Activated T-cell treated with anti-CD3 and anti-CD28 coated beads, Interleukin-2, amount 50 U/mL, for 72 hours (primary cell): ENCODE results near the gene OPTN. TPM values are rescaled to one million over a fixed set of nuclear protein-coding genes. Genes with fewer than 3 reads are reported as not detected.

Experiments used
- ATAC-seq, 2 donors: fragments of 150-1000 bp; cut with Tn5 transposase; replicated peaks in 1 of 2; 2 replicates each; pipeline ENCODE4 v1.10.0; 2021; ENCODE audit warnings: moderate library complexity in 2 of 2, mild to moderate bottlenecking in 1 of 2
- DNase-seq, 2 donors: peaks; one replicate each; pipeline ENCODE4 v3.0.0; 2021 to 2022; ENCODE audit warnings: mixed read lengths in 1 of 2
- H3K27ac Mint-ChIP-seq: one replicate; pipeline ENCODE4 v1.8.0; 2022; ENCODE audit warnings: mild to moderate bottlenecking, moderate library complexity, mixed read lengths
- H3K27me3 Mint-ChIP-seq: one replicate; pipeline ENCODE4 v1.8.0; 2022; ENCODE audit warnings: low read depth, mixed read lengths
- H3K36me3 Mint-ChIP-seq, 2 donors: one replicate each; pipeline ENCODE4 v1.8.0; 2022; ENCODE audit warnings: mixed read lengths in 2 of 2, mild to moderate bottlenecking in 1 of 2; ENCODE audit not compliant: insufficient read depth in 2 of 2
- H3K4me1 Mint-ChIP-seq: one replicate; pipeline ENCODE4 v1.8.0; 2022; ENCODE audit warnings: low read depth, mixed read lengths
- H3K4me3 Mint-ChIP-seq, 2 donors: one replicate each; pipeline ENCODE4 v1.8.0; 2022; ENCODE audit warnings: mild to moderate bottlenecking in 2 of 2, mixed read lengths in 2 of 2, moderate library complexity in 2 of 2
- H3K9me3 Mint-ChIP-seq, 2 donors: one replicate each; pipeline ENCODE4 v1.8.0; 2022; ENCODE audit warnings: mixed read lengths in 2 of 2
- total RNA-seq, 2 donors: library from RNA; stranded (reverse); gene quantifications; one replicate each; pipeline ENCODE4 v1.2.3, GENCODE V29; 2022

The OPTN gene
- total RNA-seq, 2 donors from 2014 or later: 69.8 to 121 TPM

GRCh38 chr10:13115832-13116803 is 16.2 kb downstream of the OPTN start:
- Mint-ChIP-seq H3K9me3 (no peaks in the 10 kb centered on the region), H3K4me1 (peaks cover 29% of the 10 kb centered on the region), H3K27me3 (no peaks in the 10 kb centered on the region), H3K4me3 (peak overlapping the region; percentile 52 to 66), H3K27ac (peak overlapping the region; percentile 52), H3K36me3 (peaks cover 12 to 20% of the 10 kb centered on the region in 2 donors)
- DNase-seq: no peak
- peak; percentile 62 to 63 for ATAC-seq

- peak overlapping the region; percentile 64 for H3K27ac Mint-ChIP-seq
- DNase-seq: no peak
- H3K36me3 Mint-ChIP-seq: peaks cover 14 to 29% of the 10 kb centered on the region in 2 donors
- no peaks in the 10 kb centered on the region for H3K27me3 Mint-ChIP-seq
- peak overlapping the region in 1 of 2 donors; percentile 67 for H3K4me3 Mint-ChIP-seq
- peak; percentile 22 to 61 for ATAC-seq
- H3K4me1 Mint-ChIP-seq: peaks cover 29% of the 10 kb centered on the region
- H3K9me3 Mint-ChIP-seq: no peaks in the 10 kb centered on the region
Measured at GRCh38 chr10:13117841-13118783, 18.1 kb downstream of the OPTN start.

GRCh38 chr10:13118784-13119410 is 18.9 kb downstream of the OPTN start:
- peaks cover 14 to 27% of the 10 kb centered on the region in 2 donors for H3K36me3 Mint-ChIP-seq
- H3K27me3 Mint-ChIP-seq: no peaks in the 10 kb centered on the region
- no peak overlapping the region for H3K4me3 Mint-ChIP-seq
- peaks cover 29% of the 10 kb centered on the region for H3K4me1 Mint-ChIP-seq
- no peak overlapping the region for H3K27ac Mint-ChIP-seq
- H3K9me3 Mint-ChIP-seq: no peaks in the 10 kb centered on the region
- no peak for ATAC-seq
- no peak for DNase-seq

GRCh38 chr10:13120786-13121499 is 21.0 kb downstream of the OPTN start:
- ATAC-seq (no peak), DNase-seq (no peak)
- Mint-ChIP-seq H3K36me3 (peaks cover 17 to 28% of the 10 kb centered on the region in 2 donors), H3K4me3 (no peak overlapping the region), H3K27me3 (no peaks in the 10 kb centered on the region), H3K4me1 (peaks cover 24% of the 10 kb centered on the region), H3K27ac (peak overlapping the region; percentile 54), H3K9me3 (no peaks in the 10 kb centered on the region)

GRCh38 chr10:13121500-13121854 is 21.5 kb downstream of the OPTN start:
- Mint-ChIP-seq H3K4me1 (peaks cover 18% of the 10 kb centered on the region), H3K27me3 (no peaks in the 10 kb centered on the region), H3K4me3 (no peak overlapping the region), H3K9me3 (no peaks in the 10 kb centered on the region), H3K36me3 (peaks cover 15 to 27% of the 10 kb centered on the region in 2 donors), H3K27ac (no peak overlapping the region)
- DNase-seq (no peak), ATAC-seq (no peak)

- Mint-ChIP-seq H3K27ac (no peak overlapping the region), H3K36me3 (peaks cover 14 to 24% of the 10 kb centered on the region in 2 donors), H3K27me3 (no peaks in the 10 kb centered on the region), H3K4me1 (no peaks in the 10 kb centered on the region), H3K4me3 (no peak overlapping the region), H3K9me3 (no peaks in the 10 kb centered on the region)
- no peak for DNase-seq
- no peak for ATAC-seq
Measured at GRCh38 chr10:13136651-13137050, 36.7 kb downstream of the OPTN start.

- Mint-ChIP-seq H3K4me1 (no peaks in the 10 kb centered on the region), H3K4me3 (no peak overlapping the region), H3K27ac (no peak overlapping the region), H3K27me3 (no peaks in the 10 kb centered on the region), H3K9me3 (peaks cover 0 to 1% of the 10 kb centered on the region in 2 donors), H3K36me3 (peaks cover 11 to 15% of the 10 kb centered on the region in 2 donors)
- no peak for DNase-seq
- ATAC-seq: no peak
Measured at GRCh38 chr10:13139150-13139549, 39.2 kb downstream of the OPTN start.

GRCh38 chr10:13139676-13140075 is 39.7 kb downstream of the OPTN start:
- H3K4me1 Mint-ChIP-seq: no peaks in the 10 kb centered on the region
- H3K4me3 Mint-ChIP-seq: no peak overlapping the region
- DNase-seq (no peak), ATAC-seq (no peak)
- peaks cover 3 to 7% of the 10 kb centered on the region in 2 donors for H3K9me3 Mint-ChIP-seq
- peaks cover 15 to 16% of the 10 kb centered on the region in 2 donors for H3K36me3 Mint-ChIP-seq
- no peak overlapping the region for H3K27ac Mint-ChIP-seq
- H3K27me3 Mint-ChIP-seq: no peaks in the 10 kb centered on the region

GRCh38 chr10:13140627-13141190 is 40.7 kb downstream of the OPTN start:
- ATAC-seq: no peak
- H3K27ac Mint-ChIP-seq: no peak overlapping the region
- no peaks in the 10 kb centered on the region for H3K27me3 Mint-ChIP-seq
- no peak for DNase-seq
- peaks cover 14 to 15% of the 10 kb centered on the region in 2 donors for H3K36me3 Mint-ChIP-seq
- H3K4me1 Mint-ChIP-seq: no peaks in the 10 kb centered on the region
- H3K4me3 Mint-ChIP-seq: no peak overlapping the region
- H3K9me3 Mint-ChIP-seq: peaks cover 7 to 14% of the 10 kb centered on the region in 2 donors

GRCh38 chr10:13143766-13144165 is 43.8 kb downstream of the OPTN start:
- H3K4me3 Mint-ChIP-seq: no peak overlapping the region
- peaks cover 9 to 19% of the 10 kb centered on the region in 2 donors for H3K9me3 Mint-ChIP-seq
- H3K4me1 Mint-ChIP-seq: no peaks in the 10 kb centered on the region
- ATAC-seq: no peak
- DNase-seq: no peak
- no peaks in the 10 kb centered on the region for H3K27me3 Mint-ChIP-seq
- H3K36me3 Mint-ChIP-seq: peaks cover 9 to 18% of the 10 kb centered on the region in 2 donors
- no peak overlapping the region for H3K27ac Mint-ChIP-seq

- ATAC-seq (no peak), DNase-seq (no peak)
- H3K4me1 Mint-ChIP-seq: no peaks in the 10 kb centered on the region
- H3K27ac Mint-ChIP-seq: peak overlapping the region; percentile 61
- peaks cover 9 to 18% of the 10 kb centered on the region in 2 donors for H3K36me3 Mint-ChIP-seq
- H3K27me3 Mint-ChIP-seq: no peaks in the 10 kb centered on the region
- peaks cover 9 to 19% of the 10 kb centered on the region in 2 donors for H3K9me3 Mint-ChIP-seq
- no peak overlapping the region for H3K4me3 Mint-ChIP-seq
Measured at GRCh38 chr10:13144814-13145213, 44.9 kb downstream of the OPTN start.

- Mint-ChIP-seq H3K27me3 (no peaks in the 10 kb centered on the region), H3K4me3 (no peak overlapping the region), H3K4me1 (no peaks in the 10 kb centered on the region), H3K27ac (no peak overlapping the region), H3K36me3 (peaks cover 9 to 14% of the 10 kb centered on the region in 2 donors), H3K9me3 (peaks cover 9 to 19% of the 10 kb centered on the region in 2 donors)
- no peak for DNase-seq
- no peak for ATAC-seq
Measured at GRCh38 chr10:13146379-13146778, 46.4 kb downstream of the OPTN start.
